22Rv1 (cell line): ENCODE measurements around the gene EXOG.

Experiments used
- H3K27ac ChIP-seq: fragments of 450-650 bp; 2 replicates; pipeline ENCODE4 v1.5.1; 2017
- ZFX ChIP-seq: fragments of 450-650 bp; IDR thresholded peaks from 2 replicates; pipeline ENCODE4 v1.6.1; 2017; ENCODE audit warnings: antibody characterized with exemption, borderline replicate concordance
- TF ChIP-seq, protein P1 (sequence below): fragments of 450-650 bp; IDR thresholded peaks from 2 replicates; pipeline ENCODE4 v1.5.1; 2017; ENCODE audit warnings: mild to moderate bottlenecking

Gene EXOG

DNA sequence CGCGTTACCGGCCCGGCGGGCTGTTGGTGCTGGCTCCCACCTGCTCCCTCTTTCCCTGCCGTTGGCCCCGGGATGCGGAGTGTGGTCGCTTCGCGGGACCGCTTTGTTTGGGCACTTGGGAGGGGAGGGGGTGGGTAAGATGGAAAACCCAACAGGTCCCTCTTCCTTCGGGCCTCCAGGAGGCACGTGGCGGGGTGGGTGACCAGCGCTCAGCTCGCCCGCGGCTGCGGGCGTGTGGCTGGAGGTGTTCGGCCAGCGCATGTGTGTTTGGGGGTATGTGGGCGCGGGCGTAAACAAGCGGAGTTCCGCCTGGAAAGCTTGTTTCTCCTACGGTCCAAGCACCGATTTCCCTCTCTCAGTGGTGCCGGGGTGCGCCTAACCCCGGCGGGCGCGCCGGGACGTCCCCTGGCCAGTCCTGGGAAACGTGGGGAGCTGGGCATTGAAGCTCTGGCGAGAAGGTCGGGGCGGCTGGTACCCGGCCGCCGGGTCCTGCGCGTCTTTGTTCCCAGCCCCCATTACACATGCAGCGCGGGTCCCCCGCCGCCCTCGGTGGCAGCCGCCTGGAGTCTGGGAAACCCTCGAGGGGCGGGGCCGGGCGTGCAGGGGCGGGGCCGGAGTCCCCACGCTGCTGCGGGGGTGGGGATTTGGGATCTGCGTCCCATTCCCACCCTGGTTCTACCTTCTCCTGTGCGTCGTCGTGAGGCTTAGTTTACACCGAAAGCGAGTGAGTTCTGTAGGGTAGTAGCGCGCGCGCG, 41.1 kb upstream of the EXOG start:
- TF ChIP-seq ZFX = no peak
- TF ChIP-seq, protein P1, sequence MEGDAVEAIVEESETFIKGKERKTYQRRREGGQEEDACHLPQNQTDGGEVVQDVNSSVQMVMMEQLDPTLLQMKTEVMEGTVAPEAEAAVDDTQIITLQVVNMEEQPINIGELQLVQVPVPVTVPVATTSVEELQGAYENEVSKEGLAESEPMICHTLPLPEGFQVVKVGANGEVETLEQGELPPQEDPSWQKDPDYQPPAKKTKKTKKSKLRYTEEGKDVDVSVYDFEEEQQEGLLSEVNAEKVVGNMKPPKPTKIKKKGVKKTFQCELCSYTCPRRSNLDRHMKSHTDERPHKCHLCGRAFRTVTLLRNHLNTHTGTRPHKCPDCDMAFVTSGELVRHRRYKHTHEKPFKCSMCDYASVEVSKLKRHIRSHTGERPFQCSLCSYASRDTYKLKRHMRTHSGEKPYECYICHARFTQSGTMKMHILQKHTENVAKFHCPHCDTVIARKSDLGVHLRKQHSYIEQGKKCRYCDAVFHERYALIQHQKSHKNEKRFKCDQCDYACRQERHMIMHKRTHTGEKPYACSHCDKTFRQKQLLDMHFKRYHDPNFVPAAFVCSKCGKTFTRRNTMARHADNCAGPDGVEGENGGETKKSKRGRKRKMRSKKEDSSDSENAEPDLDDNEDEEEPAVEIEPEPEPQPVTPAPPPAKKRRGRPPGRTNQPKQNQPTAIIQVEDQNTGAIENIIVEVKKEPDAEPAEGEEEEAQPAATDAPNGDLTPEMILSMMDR = no peak
- H3K27ac ChIP-seq = peak overlapping the region; percentile 95

DNA sequence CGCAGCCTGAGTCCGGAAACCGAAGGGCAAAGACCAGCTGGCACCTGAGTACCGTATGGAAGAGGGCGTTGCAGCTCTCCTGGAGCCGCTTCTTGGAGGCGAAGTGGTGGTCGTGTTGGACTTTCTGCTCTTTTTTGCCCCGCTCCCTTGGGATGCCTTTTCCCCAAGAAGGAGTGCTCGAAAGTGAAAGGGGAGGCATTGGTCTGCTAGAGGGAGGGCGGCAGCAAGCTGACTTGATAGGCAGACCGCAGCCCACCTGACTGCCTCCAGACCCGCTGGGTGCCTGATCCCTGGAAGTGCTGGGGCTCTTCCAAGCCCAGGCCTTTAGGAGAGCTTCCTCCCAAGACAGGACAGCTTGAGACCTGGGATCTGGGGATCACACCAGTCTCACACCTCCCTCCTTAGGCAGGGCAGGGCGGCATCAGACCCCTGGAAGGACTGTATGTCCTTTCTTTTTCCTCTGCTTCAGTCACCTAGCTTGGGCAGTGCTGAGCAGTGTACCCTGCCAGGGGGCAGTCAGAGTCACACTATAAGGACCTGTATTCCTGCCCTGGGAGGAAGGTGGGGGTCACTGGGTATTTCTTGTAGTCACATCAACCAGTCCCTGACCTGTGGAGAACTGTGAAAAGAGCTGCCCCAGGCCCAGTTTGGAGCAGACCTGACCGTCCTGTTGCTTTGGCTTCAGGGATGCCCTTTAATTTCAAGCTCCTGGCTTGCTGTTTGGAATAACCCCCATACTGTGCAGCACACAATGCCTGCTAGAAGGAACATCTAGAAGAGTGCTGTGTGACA, 40.3 kb upstream of the EXOG start:
- H3K27ac ChIP-seq = peak overlapping the region; percentile 95
- TF ChIP-seq, protein P1 = no peak
- TF ChIP-seq ZFX = no peak

DNA sequence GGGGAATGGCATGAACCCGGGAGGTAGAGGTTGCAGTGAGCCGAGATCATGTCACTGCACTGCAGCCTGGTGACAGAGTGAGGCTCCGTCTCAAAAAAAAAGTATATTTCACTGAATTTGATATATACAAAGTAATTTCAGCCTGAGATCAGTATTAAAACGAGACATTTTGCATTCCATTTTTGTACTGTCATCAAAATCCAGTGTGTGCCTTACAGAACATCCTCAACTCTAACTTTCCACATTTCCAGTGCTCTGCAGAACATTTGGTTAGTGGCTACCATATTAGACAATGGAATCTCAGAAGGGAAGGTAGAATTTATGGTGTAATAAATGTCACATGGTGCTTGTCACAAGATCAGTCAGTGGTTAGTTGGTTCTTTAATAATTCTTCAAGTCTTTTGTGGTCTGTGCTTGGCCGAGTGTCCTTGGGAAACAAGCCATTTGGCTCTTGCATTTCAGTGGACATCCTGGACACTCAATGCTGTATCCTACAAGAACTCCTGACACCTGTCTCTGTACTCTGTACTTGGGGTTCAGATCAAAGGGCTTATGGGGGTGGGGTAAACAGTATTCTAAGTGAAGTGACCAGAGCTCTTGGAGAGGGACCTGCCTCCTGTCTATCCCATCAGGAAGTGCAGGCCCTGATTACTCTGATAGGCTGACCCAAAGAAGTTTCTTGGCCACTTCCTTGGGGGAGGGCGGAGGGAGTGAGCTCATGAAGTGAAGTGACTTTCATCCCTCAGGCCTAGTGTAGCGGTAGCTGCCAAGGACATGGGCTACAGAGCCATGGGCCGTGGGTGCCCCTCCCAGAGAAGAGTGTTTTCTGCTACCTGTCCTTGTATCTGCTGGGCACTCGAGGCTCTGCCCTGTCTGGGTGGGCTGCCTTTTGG, 38.8 kb upstream of the EXOG start:
- TF ChIP-seq, protein P1 = no peak
- no peak for TF ChIP-seq ZFX
- no peak overlapping the region for H3K27ac ChIP-seq

DNA sequence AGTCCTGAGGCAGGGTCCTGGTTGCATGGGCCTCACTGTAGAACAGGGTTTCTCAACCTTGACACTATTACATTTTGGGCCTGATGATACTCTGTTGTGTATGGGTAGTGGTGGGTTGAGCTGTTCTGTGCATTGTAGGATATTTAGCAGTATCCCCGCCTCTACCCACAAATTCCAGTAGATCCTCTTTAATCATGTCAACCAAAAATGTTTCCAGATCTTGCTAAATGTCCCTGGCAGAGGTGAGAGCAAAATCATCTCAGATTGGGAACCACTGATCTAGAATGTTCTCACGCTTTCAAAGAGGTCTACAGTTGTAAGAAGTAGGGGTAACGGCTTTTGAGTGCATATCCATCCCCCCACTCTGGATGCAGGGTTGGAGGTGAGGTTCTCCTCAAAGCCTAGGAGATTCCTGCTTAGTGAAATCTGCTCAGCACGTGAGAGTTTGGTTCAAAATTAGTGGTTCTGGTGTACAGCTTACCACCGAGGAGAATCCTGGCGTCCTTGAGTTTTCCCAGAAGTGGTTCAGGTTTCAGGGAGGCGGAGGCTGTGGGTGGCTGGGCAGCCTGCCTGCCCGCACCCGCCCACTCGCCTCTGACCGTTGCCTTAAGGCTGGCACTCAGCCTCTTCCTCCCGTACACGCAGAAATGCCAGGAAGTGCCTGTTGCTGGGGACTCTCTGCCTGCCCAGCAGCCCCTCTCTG, 37.2 kb upstream of the EXOG start:
- no peak for TF ChIP-seq ZFX
- TF ChIP-seq, protein P1 = no peak
- H3K27ac ChIP-seq = peak overlapping the region; percentile 31; the same call in 1 of the 2 replicates

DNA sequence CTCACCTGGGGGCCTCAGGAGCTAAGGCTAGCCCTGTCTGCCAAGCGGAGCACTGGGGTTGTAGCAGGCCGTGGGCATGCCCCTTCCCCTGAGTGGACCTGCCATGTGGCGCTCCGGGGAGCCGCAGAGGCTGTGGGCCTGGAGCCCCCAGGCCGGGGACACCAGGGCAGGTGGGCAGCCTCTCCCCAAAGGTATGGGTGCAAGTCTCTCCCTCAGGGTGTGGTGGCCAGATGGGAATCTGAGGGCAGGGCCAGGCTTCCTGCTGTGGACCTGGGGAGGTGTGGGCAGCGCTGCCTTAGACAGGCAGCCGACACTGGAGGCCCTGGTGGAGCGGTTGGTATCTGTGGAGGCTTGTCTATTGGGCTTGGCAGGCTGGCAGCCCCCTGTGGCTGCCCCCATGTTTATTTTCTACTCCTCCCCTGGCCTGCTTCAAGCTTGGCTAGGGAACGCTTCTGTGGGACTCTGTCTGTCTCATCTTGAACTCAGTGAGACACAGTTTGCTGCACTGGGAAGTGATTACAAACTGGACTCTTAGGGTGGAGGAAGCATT, 36.6 kb upstream of the EXOG start:
- TF ChIP-seq ZFX = no peak
- TF ChIP-seq, protein P1 = no peak
- H3K27ac ChIP-seq = peak overlapping the region; percentile 31; the same call in 1 of the 2 replicates

DNA sequence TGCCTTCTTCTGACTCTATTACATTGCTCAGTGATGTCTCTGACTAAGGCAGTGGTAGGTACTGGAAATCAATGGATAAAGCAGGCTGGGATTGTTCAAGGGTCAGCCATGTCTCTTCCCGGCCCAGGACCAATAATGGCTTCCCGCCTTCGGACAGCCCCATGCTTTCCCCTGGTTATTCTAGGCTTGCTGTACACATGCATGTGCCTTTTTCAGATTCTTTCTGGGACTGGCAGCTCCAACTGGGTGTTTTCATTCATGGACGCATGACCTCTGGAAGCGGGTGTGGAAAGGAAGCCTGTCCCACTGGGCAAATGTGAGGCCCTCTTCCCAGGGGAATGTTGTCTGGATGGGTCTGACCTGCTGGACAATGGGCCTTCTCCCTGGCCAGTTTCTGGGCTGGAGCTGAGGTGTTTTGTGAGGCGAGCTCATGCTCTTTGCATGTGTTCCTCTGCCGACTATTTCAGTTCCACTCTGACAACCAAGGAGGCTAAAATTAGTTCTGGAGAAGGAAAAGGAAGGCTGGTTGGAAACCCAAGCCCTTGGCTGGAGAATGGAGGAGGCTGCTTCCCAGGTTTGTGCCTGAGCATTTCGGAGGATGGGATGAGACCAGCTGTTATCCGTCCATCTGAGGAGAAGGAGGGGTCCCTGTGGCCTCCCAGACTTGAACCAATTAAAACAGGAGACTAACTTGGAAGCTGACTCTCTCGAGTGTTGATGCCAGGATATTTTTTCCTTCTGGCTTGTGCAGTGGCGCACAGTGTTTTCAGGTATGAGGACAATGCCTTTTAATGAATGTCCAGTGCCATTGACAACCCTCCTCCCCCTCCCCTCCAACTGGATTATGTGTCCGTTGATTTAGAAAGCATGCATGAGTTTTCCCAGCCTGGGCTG, 35.5 kb upstream of the EXOG start:
- TF ChIP-seq, protein P1 = no peak
- no peak for TF ChIP-seq ZFX
- H3K27ac ChIP-seq = no peak overlapping the region
